NB4 (cell line): ENCODE data around the gene HOXB6.

Experiments used
- TF ChIP-seq, protein P1 (sequence below): IDR thresholded peaks from one replicate; pipeline ENCODE4 v1.5.1; 2012; ENCODE audit warnings: low read depth, low read length
- TF ChIP-seq, protein P2 (sequence below): IDR thresholded peaks from 2 replicates; pipeline ENCODE4 v1.6.1; 2011; ENCODE audit warnings: low read depth, low read length

GRCh38 chr17:48616717-48617470 lies 12.1 kb upstream of the HOXB6 start:
- TF ChIP-seq, protein P1, sequence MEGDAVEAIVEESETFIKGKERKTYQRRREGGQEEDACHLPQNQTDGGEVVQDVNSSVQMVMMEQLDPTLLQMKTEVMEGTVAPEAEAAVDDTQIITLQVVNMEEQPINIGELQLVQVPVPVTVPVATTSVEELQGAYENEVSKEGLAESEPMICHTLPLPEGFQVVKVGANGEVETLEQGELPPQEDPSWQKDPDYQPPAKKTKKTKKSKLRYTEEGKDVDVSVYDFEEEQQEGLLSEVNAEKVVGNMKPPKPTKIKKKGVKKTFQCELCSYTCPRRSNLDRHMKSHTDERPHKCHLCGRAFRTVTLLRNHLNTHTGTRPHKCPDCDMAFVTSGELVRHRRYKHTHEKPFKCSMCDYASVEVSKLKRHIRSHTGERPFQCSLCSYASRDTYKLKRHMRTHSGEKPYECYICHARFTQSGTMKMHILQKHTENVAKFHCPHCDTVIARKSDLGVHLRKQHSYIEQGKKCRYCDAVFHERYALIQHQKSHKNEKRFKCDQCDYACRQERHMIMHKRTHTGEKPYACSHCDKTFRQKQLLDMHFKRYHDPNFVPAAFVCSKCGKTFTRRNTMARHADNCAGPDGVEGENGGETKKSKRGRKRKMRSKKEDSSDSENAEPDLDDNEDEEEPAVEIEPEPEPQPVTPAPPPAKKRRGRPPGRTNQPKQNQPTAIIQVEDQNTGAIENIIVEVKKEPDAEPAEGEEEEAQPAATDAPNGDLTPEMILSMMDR = no peak
- TF ChIP-seq, protein P2, sequence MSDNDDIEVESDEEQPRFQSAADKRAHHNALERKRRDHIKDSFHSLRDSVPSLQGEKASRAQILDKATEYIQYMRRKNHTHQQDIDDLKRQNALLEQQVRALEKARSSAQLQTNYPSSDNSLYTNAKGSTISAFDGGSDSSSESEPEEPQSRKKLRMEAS = no peak
